Thyroid gland (tissue), 4 donors: ENCODE results near the gene CFAP97D1.

Source experiments
- POLR2A ChIP-seq, 2 donors: fragments of 450-650 bp; IDR thresholded peaks; one replicate each; pipeline ENCODE4 v1.6.1; 2017; ENCODE audit warnings: antibody characterized with exemption in 2 of 2, mild to moderate bottlenecking in 2 of 2, moderate library complexity in 1 of 2
- TF ChIP-seq, protein P1 (sequence below), 6 experiments: fragments of 200-600 bp in 3 of 6; fragments of 450-650 bp in 3 of 6; sonication (generic) in 3 of 6; IDR thresholded peaks; one replicate each; pipeline ENCODE4 v1.5.1; 2016 to 2019; ENCODE audit warnings: antibody characterized with exemption in 6 of 6, mild to moderate bottlenecking in 2 of 6, inconsistent platforms in 1 of 6, moderate library complexity in 1 of 6

DNA sequence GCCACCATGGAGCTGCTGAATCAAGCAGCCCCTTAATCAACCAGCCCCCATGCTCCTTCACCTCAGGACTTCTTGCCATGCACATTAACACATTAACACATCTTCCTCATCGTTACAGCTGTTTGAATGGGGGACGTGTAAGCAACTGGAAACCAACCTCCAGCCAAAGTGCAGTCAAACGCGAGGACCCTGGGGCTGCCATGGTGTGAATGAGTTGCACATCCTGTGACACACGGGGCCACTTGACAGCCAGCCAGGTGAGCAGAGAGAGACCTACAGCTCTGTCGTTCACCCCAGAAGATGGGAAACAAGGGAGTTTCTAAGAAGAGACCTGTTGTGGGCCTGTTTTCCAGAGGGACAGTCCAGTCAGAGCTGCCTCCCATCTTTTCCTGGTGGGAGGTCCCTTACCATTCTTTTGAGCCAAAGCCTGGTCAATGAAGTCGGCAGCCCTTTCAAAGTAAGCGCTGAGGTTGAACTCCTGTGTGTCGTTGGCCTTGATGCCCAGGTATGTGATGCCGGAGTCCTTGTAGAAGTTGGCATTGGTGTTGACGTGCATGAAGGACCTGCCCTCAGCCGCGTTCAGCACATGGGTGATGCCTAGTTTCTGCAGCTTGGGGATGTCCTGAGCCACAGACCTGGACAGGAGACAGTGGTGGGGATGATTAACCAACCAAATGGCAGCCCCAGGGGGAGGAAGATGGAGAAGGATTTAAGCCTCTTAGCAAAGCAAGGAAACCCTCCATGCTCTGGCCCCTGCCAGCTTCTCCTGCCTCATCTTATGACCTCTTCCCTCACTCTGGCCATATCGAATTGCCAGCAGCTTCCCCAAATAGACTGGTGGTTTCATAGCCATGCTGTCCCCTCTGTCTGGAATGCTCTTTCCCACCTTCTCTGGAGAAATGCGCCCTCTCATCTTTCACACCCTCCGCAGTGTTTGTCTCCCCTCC is 5.7 kb upstream of the CFAP97D1 start:
- TF ChIP-seq, protein P1, sequence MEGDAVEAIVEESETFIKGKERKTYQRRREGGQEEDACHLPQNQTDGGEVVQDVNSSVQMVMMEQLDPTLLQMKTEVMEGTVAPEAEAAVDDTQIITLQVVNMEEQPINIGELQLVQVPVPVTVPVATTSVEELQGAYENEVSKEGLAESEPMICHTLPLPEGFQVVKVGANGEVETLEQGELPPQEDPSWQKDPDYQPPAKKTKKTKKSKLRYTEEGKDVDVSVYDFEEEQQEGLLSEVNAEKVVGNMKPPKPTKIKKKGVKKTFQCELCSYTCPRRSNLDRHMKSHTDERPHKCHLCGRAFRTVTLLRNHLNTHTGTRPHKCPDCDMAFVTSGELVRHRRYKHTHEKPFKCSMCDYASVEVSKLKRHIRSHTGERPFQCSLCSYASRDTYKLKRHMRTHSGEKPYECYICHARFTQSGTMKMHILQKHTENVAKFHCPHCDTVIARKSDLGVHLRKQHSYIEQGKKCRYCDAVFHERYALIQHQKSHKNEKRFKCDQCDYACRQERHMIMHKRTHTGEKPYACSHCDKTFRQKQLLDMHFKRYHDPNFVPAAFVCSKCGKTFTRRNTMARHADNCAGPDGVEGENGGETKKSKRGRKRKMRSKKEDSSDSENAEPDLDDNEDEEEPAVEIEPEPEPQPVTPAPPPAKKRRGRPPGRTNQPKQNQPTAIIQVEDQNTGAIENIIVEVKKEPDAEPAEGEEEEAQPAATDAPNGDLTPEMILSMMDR (IDR thresholded peaks at IDR 0.05) = no peak
- no peak for TF ChIP-seq POLR2A (IDR thresholded peaks at IDR 0.05)
